H9 (cell line): Measurements from ENCODE around the gene TBC1D28. TPM values are rescaled to one million over a fixed set of nuclear protein-coding genes. Genes with fewer than 3 reads are reported as not detected.
"Not testable (repeated sequence)": the region's sequence is repeated elsewhere in the genome, so short reads cannot be mapped to it uniquely, and the experiment has no call there.

Experiments
- DNase-seq: peaks from one replicate; pipeline ENCODE4 v3.0.0-alpha.2; 2017
- H2AFZ ChIP-seq: one replicate; pipeline ENCODE4 v1.6.1; 2013; ENCODE audit warnings: mild to moderate bottlenecking, low read length, control low read depth, moderate library complexity
- H2AK5ac ChIP-seq: 2 replicates; pipeline ENCODE4 v1.6.1; 2013; ENCODE audit warnings: low read length, control low read depth, mixed read lengths; ENCODE audit not compliant: insufficient read length
- H2BK120ac ChIP-seq: one replicate; pipeline ENCODE4 v1.6.1; 2013; ENCODE audit warnings: low read depth, mild to moderate bottlenecking, low read length, control low read depth, inconsistent platforms; ENCODE audit not compliant: poor library complexity, severe bottlenecking
- H2BK12ac ChIP-seq: 2 replicates; pipeline ENCODE4 v1.6.1; 2013; ENCODE audit warnings: low read length, control low read depth, mixed read lengths, low read depth; ENCODE audit not compliant: insufficient read length
- H2BK15ac ChIP-seq: 2 replicates; pipeline ENCODE4 v1.6.1; 2013; ENCODE audit warnings: low read depth, low read length, control low read depth
- H2BK20ac ChIP-seq: one replicate; pipeline ENCODE4 v1.6.1; 2013; ENCODE audit warnings: low read depth, mild to moderate bottlenecking, low read length, control low read depth, inconsistent platforms; ENCODE audit not compliant: poor library complexity, severe bottlenecking
- H2BK5ac ChIP-seq: 2 replicates; pipeline ENCODE4 v1.6.1; 2013; ENCODE audit warnings: low read length, control low read depth, mixed read lengths; ENCODE audit not compliant: insufficient read length
- H3K14ac ChIP-seq: 2 replicates; pipeline ENCODE4 v1.6.1; 2013; ENCODE audit warnings: low read length, control low read depth; ENCODE audit not compliant: insufficient read depth
- H3K18ac ChIP-seq: 2 replicates; pipeline ENCODE4 v1.6.1; 2013; ENCODE audit warnings: low read depth, mild to moderate bottlenecking, mixed read lengths, low read length, control low read depth; ENCODE audit not compliant: insufficient read length
- H3K23ac ChIP-seq: 2 replicates; pipeline ENCODE4 v1.6.1; 2013; ENCODE audit warnings: low read length, control low read depth, mixed read lengths, low read depth; ENCODE audit not compliant: insufficient read length
- H3K23me2 ChIP-seq: 2 replicates; pipeline ENCODE4 v1.6.1; 2013; ENCODE audit warnings: low read depth, mild to moderate bottlenecking, mixed read lengths, low read length, control low read depth; ENCODE audit not compliant: insufficient read length, poor library complexity, severe bottlenecking
- H3K27ac ChIP-seq: 2 replicates; pipeline ENCODE4 v1.5.1; 2013; ENCODE audit warnings: low read length, control low read depth, mixed read lengths, low read depth; ENCODE audit not compliant: insufficient read length
- H3K27me3 ChIP-seq: 2 replicates; pipeline ENCODE4 v1.6.1; 2013; ENCODE audit warnings: low read length, control low read depth, inconsistent platforms; ENCODE audit not compliant: insufficient read depth
- H3K4ac ChIP-seq: 2 replicates; pipeline ENCODE4 v1.6.1; 2013; ENCODE audit warnings: low read depth, mild to moderate bottlenecking, control low read depth, inconsistent platforms, low read length, moderate library complexity
- H3K4me1 ChIP-seq: 2 replicates; pipeline ENCODE4 v1.6.1; 2013; ENCODE audit warnings: low read length, control low read depth, inconsistent platforms; ENCODE audit not compliant: insufficient read depth
- H3K4me2 ChIP-seq: 2 replicates; pipeline ENCODE4 v1.6.1; 2013; ENCODE audit warnings: low read length, control low read depth, mixed read lengths; ENCODE audit not compliant: insufficient read length, insufficient read depth
- H3K56ac ChIP-seq: 2 replicates; pipeline ENCODE4 v1.6.1; 2013; ENCODE audit warnings: low read depth, mild to moderate bottlenecking, mixed read lengths, low read length, control low read depth; ENCODE audit not compliant: insufficient read length
- H3K79me1 ChIP-seq: 2 replicates; pipeline ENCODE4 v1.6.1; 2013; ENCODE audit warnings: low read depth, mild to moderate bottlenecking, moderate library complexity, low read length, control low read depth, inconsistent platforms; ENCODE audit not compliant: insufficient read depth, poor library complexity, severe bottlenecking
- H3K79me2 ChIP-seq: 2 replicates; pipeline ENCODE4 v1.6.1; 2013; ENCODE audit warnings: low read length, control low read depth, inconsistent platforms; ENCODE audit not compliant: insufficient read depth
- H3K9ac ChIP-seq: 2 replicates; pipeline ENCODE4 v1.6.1; 2013; ENCODE audit warnings: low read length, control low read depth, mixed read lengths; ENCODE audit not compliant: insufficient read length; ENCODE audit errors: extremely low read depth
- H3K9me3 ChIP-seq: one replicate; pipeline ENCODE4 v1.6.1; 2013; ENCODE audit warnings: low read depth, low read length, inconsistent platforms; ENCODE audit not compliant: control insufficient read depth
- H3T11ph ChIP-seq: one replicate; pipeline ENCODE4 v1.6.1; 2013; ENCODE audit warnings: mild to moderate bottlenecking, low read length, control low read depth, inconsistent platforms
- H4K20me1 ChIP-seq: one replicate; pipeline ENCODE4 v1.6.1; 2013; ENCODE audit not compliant: control insufficient read depth, insufficient read length, insufficient read depth
- H4K5ac ChIP-seq: 2 replicates; pipeline ENCODE4 v1.6.1; 2013; ENCODE audit warnings: low read depth, mild to moderate bottlenecking, mixed read lengths, low read length, control low read depth; ENCODE audit not compliant: insufficient read length
- H4K8ac ChIP-seq: replicated peaks from 2 replicates; pipeline ENCODE4 v1.6.1; 2013; ENCODE audit warnings: low read length, control low read depth, mixed read lengths, low read depth; ENCODE audit not compliant: insufficient read length
- H4K91ac ChIP-seq: 2 replicates; pipeline ENCODE4 v1.6.1; 2013; ENCODE audit warnings: low read depth, mild to moderate bottlenecking, moderate library complexity, mixed read lengths, low read length, control low read depth; ENCODE audit not compliant: insufficient read length
- H3K27ac Mint-ChIP-seq, 3 experiments: 2 replicates in 2 of 3; 3 replicates in 1 of 3; pipeline ENCODE4 v1.8.0; 2020 to 2021; ENCODE audit warnings: mixed read lengths in 3 of 3, mild to moderate bottlenecking in 1 of 3, moderate library complexity in 1 of 3
- H3K27me3 Mint-ChIP-seq: 2 replicates; pipeline ENCODE4 v1.8.0; 2021; ENCODE audit warnings: low read depth, mild to moderate bottlenecking, moderate library complexity, mixed read lengths
- H3K36me3 Mint-ChIP-seq, 3 experiments: 2 replicates in 2 of 3; 3 replicates in 1 of 3; pipeline ENCODE4 v1.8.0; 2020 to 2021; ENCODE audit warnings: low read depth in 3 of 3, mixed read lengths in 3 of 3; ENCODE audit not compliant: insufficient read depth in 1 of 3
- H3K4me1 Mint-ChIP-seq, 2 experiments: 2 replicates each; pipeline ENCODE4 v1.8.0; 2020; ENCODE audit warnings: mixed read lengths in 2 of 2
- H3K4me3 Mint-ChIP-seq, 2 experiments: 2 replicates in 1 of 2; 3 replicates in 1 of 2; pipeline ENCODE4 v1.8.0; 2020 to 2021; ENCODE audit warnings: mild to moderate bottlenecking in 2 of 2, mixed read lengths in 2 of 2, moderate library complexity in 1 of 2
- H3K9me3 Mint-ChIP-seq, 2 experiments: 2 replicates in 1 of 2; 3 replicates in 1 of 2; pipeline ENCODE4 v1.8.0; 2020; ENCODE audit warnings: mild to moderate bottlenecking in 2 of 2, mixed read lengths in 2 of 2, moderate library complexity in 1 of 2
- WGBS: extraction: QIAGEN DNeasy Blood & Tissue Kit; methylation state at CpG from one replicate; pipeline ENCODE4 v1.1.7; 2013; ENCODE audit warnings: missing lambda C conversion rate, low lambda C conversion rate, mixed read lengths; ENCODE audit not compliant: insufficient read length; ENCODE audit errors: extremely low coverage; 5-methylcytosine and 5-hydroxymethylcytosine counted together
- total RNA-seq: library from RNA; stranded (reverse); gene quantifications from 2 replicates; pipeline ENCODE4 v1.2.1, GENCODE V29; 2021

TBC1D28 gene
- total RNA-seq, 1 experiment from 2014 or later: 0.24 TPM

GRCh38 chr17:18676928-18677327 is 32.7 kb upstream of the TBC1D28 start:
- H3K4me3 Mint-ChIP-seq, H2AFZ ChIP-seq: not testable (repeated sequence)

DNA sequence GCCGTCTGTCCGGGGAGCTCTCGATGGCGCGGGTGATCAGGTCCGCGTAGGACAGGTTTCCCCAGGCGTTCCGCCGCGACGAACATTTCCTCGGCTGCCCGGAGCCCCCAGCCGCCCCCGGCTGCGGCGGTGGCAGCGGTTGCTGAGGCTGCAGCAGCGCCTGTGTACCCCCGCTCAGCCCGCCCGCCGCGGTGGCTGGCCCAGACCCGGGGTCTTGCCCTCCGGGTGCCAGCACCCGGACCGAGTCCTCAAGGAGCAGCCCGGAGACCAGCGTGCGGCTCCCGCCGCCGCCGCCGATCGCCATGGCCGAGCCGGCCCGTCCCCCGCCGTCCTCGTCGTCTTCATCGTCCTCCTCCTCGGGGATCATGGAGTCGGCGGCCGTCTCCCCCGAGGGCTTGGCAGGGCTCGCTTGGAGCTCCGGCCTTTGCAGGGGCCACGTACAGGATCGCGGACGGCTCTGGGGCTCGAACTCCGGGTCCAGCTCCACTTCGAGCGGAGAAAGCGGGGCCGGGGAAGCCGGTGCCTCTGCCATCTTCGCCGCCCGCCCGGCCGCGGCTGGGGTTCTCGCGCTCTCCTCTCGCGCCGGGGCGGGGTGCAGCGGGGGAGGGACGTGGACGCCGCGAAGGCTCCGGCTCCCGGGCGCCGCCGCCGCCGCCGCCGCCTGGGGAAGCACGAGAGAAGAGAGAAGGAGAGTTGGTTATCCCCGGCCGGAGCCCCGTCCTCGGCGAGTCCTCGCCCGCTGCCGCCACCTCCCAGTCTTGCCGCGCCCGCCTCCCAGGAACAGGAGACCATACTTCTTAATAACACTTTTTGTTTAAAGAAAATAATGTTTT is 28.4 kb upstream of the TBC1D28 start:
- H3K4ac ChIP-seq: not testable (repeated sequence)

More at GRCh38 chr17:18676928-18677327, 32.7 kb upstream of the TBC1D28 start:
- H2AK5ac ChIP-seq, H3K9ac ChIP-seq, H4K8ac ChIP-seq, H3K4me1 ChIP-seq, H2BK5ac ChIP-seq, H4K5ac ChIP-seq, H3K23ac ChIP-seq, H3K4me1 Mint-ChIP-seq, H3K23me2 ChIP-seq, H3K56ac ChIP-seq, H3K27me3 ChIP-seq, H2BK120ac ChIP-seq, H3K4me2 ChIP-seq, DNase-seq, H2BK20ac ChIP-seq, H3K18ac ChIP-seq, H3K79me1 ChIP-seq, H2BK15ac ChIP-seq, H3K14ac ChIP-seq, H4K20me1 ChIP-seq, H3K27me3 Mint-ChIP-seq, H3K79me2 ChIP-seq, H3K27ac ChIP-seq, H3T11ph ChIP-seq, H2BK12ac ChIP-seq, H3K4ac ChIP-seq, H3K27ac Mint-ChIP-seq, H3K9me3 ChIP-seq, H4K91ac ChIP-seq: not testable (repeated sequence)
- H3K36me3 Mint-ChIP-seq: peaks cover 52 to 65% (median 55%) of the 10 kb centered on the region in 3 experiments
- WGBS: no CpG with 5 or more reads among the region's 3 CpGs
- H3K9me3 Mint-ChIP-seq: peaks cover 13 to 36% of the 10 kb centered on the region in 2 experiments; a peak in 4 of 5 replicates

More for the DNA sequence above, 28.4 kb upstream of the TBC1D28 start:
- Mint-ChIP-seq H3K9me3 (peaks cover 41 to 61% of the 10 kb centered on the region in 2 experiments), H3K36me3 (peaks cover 65 to 80% (median 71%) of the 10 kb centered on the region in 3 experiments)
- not testable (repeated sequence) for DNase-seq, H2BK12ac ChIP-seq, H2AFZ ChIP-seq, H2BK5ac ChIP-seq, H3K27me3 Mint-ChIP-seq, H3K4me1 ChIP-seq, H3K18ac ChIP-seq, H3K23me2 ChIP-seq, H3K56ac ChIP-seq, H2BK20ac ChIP-seq, H3K27me3 ChIP-seq, H3K4me1 Mint-ChIP-seq, H3K14ac ChIP-seq, H3K4me2 ChIP-seq, H3K79me2 ChIP-seq, H3K9ac ChIP-seq, H3K79me1 ChIP-seq, H4K5ac ChIP-seq, H2BK120ac ChIP-seq, H4K91ac ChIP-seq, H3K27ac ChIP-seq, H3K9me3 ChIP-seq, H3K4me3 Mint-ChIP-seq, H4K8ac ChIP-seq, H3K23ac ChIP-seq, H4K20me1 ChIP-seq, H2BK15ac ChIP-seq, H3K27ac Mint-ChIP-seq, H3T11ph ChIP-seq, H2AK5ac ChIP-seq
- WGBS: no CpG with 5 or more reads among the region's 102 CpGs
